Right atrium auricular region (tissue), 2 donors: ENCODE results near the gene CREB5. TPM values are rescaled to one million over a fixed set of nuclear protein-coding genes. Genes with fewer than 3 reads are reported as not detected.

ENCODE experiments used
- DNase-seq: peaks from one replicate; pipeline ENCODE4 v3.0.0-alpha.2; 2019; ENCODE audit warnings: low spot score
- H3K27ac ChIP-seq, 2 donors: fragments of 200-600 bp; sonication (generic); 1 replicate in 1 of 2; 2 replicates in 1 of 2; pipeline ENCODE4 v1.5.1; 2016 to 2019
- H3K27me3 ChIP-seq, 2 donors: fragments of 200-600 bp; sonication (generic); one replicate each; pipeline versions ENCODE4 v1.5.1 to v1.6.0; 2017 to 2019
- H3K36me3 ChIP-seq: fragments of 200-600 bp; sonication (generic); one replicate; pipeline ENCODE4 v1.5.1; 2016
- H3K4me1 ChIP-seq, 2 donors: fragments of 200-600 bp; sonication (generic); one replicate each; pipeline versions ENCODE4 v1.5.1 to v1.6.0; 2017 to 2019
- H3K4me3 ChIP-seq, 2 donors: fragments of 200-600 bp; sonication (generic); 1 replicate in 1 of 2; 2 replicates in 1 of 2; pipeline ENCODE4 v1.5.1; 2017 to 2019; ENCODE audit warnings: mild to moderate bottlenecking in 1 of 2, moderate library complexity in 1 of 2
- H3K9me3 ChIP-seq, 2 donors: fragments of 200-600 bp; sonication (generic); one replicate each; pipeline ENCODE4 v1.5.1; 2019
- CTCF ChIP-seq, 2 donors: fragments of 200-600 bp; sonication (generic); IDR thresholded peaks; one replicate each; pipeline ENCODE4 v1.5.1; 2019; ENCODE audit warnings: antibody characterized with exemption in 2 of 2
- total RNA-seq, 2 donors: library from RNA; depleted of rRNA; stranded (reverse); fragments of >200 nt; gene quantifications; one replicate each; pipeline ENCODE4 v1.1.0, GENCODE V29; 2016

Gene CREB5
- total RNA-seq, 2 donors from 2014 or later, result 10.5 to 20.8 TPM

DNA sequence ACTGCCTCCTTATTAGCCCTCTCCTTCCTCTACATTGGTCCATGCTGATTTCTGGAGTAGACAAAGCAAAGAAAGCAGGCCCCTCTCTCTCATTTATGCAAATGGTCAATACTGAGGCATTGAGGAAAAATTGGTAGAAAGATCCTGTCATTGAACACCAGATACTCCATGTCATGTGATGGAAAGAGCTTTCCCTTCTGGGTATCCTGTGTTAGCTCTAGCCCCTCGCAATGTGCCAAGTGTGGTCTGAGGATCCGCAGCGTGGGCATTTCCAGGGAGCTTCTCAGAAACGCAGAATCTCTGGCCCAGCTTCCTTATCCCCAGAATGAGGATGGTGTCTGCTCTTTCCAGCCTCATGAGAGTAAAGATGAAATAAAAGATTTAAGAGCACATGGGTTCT is 159.1 kb downstream of the CREB5 start:
- Histone ChIP-seq H3K4me3 (no peak overlapping the region), H3K27ac (no peak overlapping the region), H3K9me3 (no peaks in the 10 kb centered on the region), H3K4me1 (peaks cover 0 to 11% of the 10 kb centered on the region in 2 donors), H3K36me3 (no peaks in the 10 kb centered on the region), H3K27me3 (no peaks in the 10 kb centered on the region)
- no peak for TF ChIP-seq CTCF (IDR thresholded peaks at IDR 0.05)
- no peak for DNase-seq

- Histone ChIP-seq H3K4me3 (no peak overlapping the region), H3K4me1 (peaks cover 0 to 11% of the 10 kb centered on the region in 2 donors), H3K9me3 (no peaks in the 10 kb centered on the region), H3K27me3 (no peaks in the 10 kb centered on the region), H3K36me3 (no peaks in the 10 kb centered on the region), H3K27ac (no peak overlapping the region)
- TF ChIP-seq CTCF (IDR thresholded peaks at IDR 0.05), result no peak
- DNase-seq, result no peak
Measured at GRCh38 chr7:28572321-28573058, 160.2 kb downstream of the CREB5 start.

GRCh38 chr7:28573059-28573553 is 160.8 kb downstream of the CREB5 start:
- Histone ChIP-seq H3K27ac (no peak overlapping the region), H3K27me3 (no peaks in the 10 kb centered on the region), H3K4me1 (peaks cover 0 to 11% of the 10 kb centered on the region in 2 donors), H3K36me3 (no peaks in the 10 kb centered on the region), H3K9me3 (no peaks in the 10 kb centered on the region), H3K4me3 (no peak overlapping the region)
- TF ChIP-seq CTCF (IDR thresholded peaks at IDR 0.05), result no peak
- no peak for DNase-seq

DNA sequence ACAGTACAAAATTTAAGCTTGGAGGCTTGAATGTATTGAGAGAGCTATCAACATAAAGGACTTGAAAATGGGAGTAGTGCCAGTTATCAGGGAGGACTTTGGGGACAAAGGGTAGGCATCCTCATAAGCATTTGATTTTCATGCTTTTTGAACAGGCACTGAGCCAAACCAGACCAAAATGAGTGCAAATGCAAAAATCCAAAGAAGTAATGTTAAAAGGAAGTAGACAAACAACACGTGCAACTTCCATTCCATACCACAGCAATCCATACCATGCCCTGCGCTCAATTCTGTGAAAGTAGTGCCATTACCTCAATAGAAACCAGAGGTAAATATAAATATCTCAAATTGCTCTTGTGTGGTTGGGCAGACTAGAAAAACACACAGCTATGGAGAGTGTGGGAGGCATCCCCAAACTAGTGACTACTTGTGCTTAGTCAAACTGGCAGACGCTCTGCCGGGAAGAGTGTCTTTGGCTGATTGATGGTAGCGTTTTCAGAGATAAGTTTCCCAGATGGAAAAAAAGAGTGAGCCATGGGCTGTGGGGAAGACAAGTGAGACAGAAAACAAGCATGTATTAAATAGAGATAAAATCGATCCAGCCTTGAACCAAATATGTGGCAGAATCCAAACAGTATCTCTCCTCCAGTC is 161.5 kb downstream of the CREB5 start:
- no peaks in the 10 kb centered on the region for H3K36me3 ChIP-seq
- H3K27ac ChIP-seq, result no peak overlapping the region
- no peaks in the 10 kb centered on the region for H3K9me3 ChIP-seq
- no peaks in the 10 kb centered on the region for H3K27me3 ChIP-seq
- H3K4me3 ChIP-seq, result no peak overlapping the region
- DNase-seq, result no peak
- H3K4me1 ChIP-seq, result peaks cover 0 to 11% of the 10 kb centered on the region in 2 donors
- no peak for TF ChIP-seq CTCF (IDR thresholded peaks at IDR 0.05)

- no peaks in the 10 kb centered on the region for H3K9me3 ChIP-seq
- no peak for TF ChIP-seq CTCF (IDR thresholded peaks at IDR 0.05)
- no peaks in the 10 kb centered on the region for H3K27me3 ChIP-seq
- H3K27ac ChIP-seq, result no peak overlapping the region
- no peaks in the 10 kb centered on the region for H3K36me3 ChIP-seq
- H3K4me1 ChIP-seq, result peaks cover 0 to 11% of the 10 kb centered on the region in 2 donors
- no peak for DNase-seq
- H3K4me3 ChIP-seq, result no peak overlapping the region
Measured at GRCh38 chr7:28575241-28575643, 162.9 kb downstream of the CREB5 start.
